Duodenal mucosa (tissue), 2 donors: ENCODE data around the gene KRT222.

ENCODE experiments used
- H3K27ac ChIP-seq: one replicate; pipeline ENCODE4 v1.7.0; 2013; ENCODE audit warnings: low read depth, low read length
- H3K27me3 ChIP-seq, 2 donors: one replicate each; pipeline ENCODE4 v1.7.0; 2013; ENCODE audit warnings: low read length in 2 of 2, control low read depth in 1 of 2; ENCODE audit not compliant: insufficient read depth in 2 of 2, control insufficient read depth in 1 of 2
- H3K36me3 ChIP-seq, 2 donors: one replicate each; pipeline ENCODE4 v1.7.0; 2013; ENCODE audit warnings: low read length in 2 of 2, control low read depth in 1 of 2; ENCODE audit not compliant: insufficient read depth in 2 of 2, control insufficient read depth in 1 of 2
- H3K4me1 ChIP-seq, 2 donors: one replicate each; pipeline ENCODE4 v1.7.0; 2013; ENCODE audit warnings: low read length in 2 of 2, control low read depth in 1 of 2; ENCODE audit not compliant: insufficient read depth in 2 of 2, control insufficient read depth in 1 of 2
- H3K4me3 ChIP-seq, 2 donors: one replicate each; pipeline ENCODE4 v1.7.0; 2013; ENCODE audit warnings: low read length in 2 of 2, low read depth in 1 of 2
- H3K9ac ChIP-seq, 2 donors: one replicate each; pipeline ENCODE4 v1.7.0; 2013; ENCODE audit warnings: low read length in 2 of 2, low read depth in 1 of 2
- H3K9me3 ChIP-seq, 2 donors: one replicate each; pipeline ENCODE4 v1.7.0; 2013; ENCODE audit warnings: low read length in 2 of 2, control low read depth in 1 of 2; ENCODE audit not compliant: control insufficient read depth in 1 of 2

The KRT222 gene

GRCh38 chr17:40611840-40612474 is 53.0 kb downstream of the KRT222 start:
- Histone ChIP-seq H3K27ac (no peak overlapping the region), H3K4me1 (peaks cover 0 to 7% of the 10 kb centered on the region in 2 donors), H3K9me3 (no peaks in the 10 kb centered on the region), H3K27me3 (no peaks in the 10 kb centered on the region), H3K36me3 (no peaks in the 10 kb centered on the region), H3K9ac (no peak overlapping the region), H3K4me3 (no peak overlapping the region)

- Histone ChIP-seq H3K27me3 (no peaks in the 10 kb centered on the region), H3K36me3 (no peaks in the 10 kb centered on the region), H3K27ac (no peak overlapping the region), H3K4me1 (peaks cover 0 to 4% of the 10 kb centered on the region in 2 donors), H3K9ac (no peak overlapping the region), H3K4me3 (no peak overlapping the region), H3K9me3 (no peaks in the 10 kb centered on the region)
Measured at GRCh38 chr17:40610359-40610758, 54.6 kb downstream of the KRT222 start.

DNA sequence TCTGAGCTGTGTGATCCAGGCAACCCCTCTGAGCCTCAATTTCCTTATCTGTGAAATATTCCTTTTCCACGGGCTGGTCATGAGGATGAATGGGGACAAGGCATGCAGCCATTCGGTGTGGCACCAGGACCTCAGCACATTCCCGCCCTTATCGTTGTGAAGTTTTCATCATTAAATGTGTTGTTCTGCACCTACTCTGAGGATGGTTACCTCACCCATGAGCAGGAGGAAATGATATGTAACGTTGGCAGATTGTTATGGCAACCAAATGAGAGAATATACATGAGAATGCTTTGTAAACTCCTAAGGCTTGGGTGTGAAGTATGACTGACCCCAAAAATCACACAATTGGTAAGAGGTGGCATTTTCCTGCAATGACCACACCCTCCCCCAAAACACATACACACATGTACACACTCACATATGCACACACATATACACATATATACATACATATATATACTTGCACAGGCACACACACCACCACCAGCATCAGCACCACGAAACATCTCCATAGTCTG is 56.9 kb downstream of the KRT222 start:
- no peaks in the 10 kb centered on the region for H3K27me3 ChIP-seq
- H3K4me1 ChIP-seq = peaks cover 0 to 4% of the 10 kb centered on the region in 2 donors
- no peaks in the 10 kb centered on the region for H3K9me3 ChIP-seq
- no peak overlapping the region for H3K4me3 ChIP-seq
- no peaks in the 10 kb centered on the region for H3K36me3 ChIP-seq
- H3K9ac ChIP-seq = no peak overlapping the region
- no peak overlapping the region for H3K27ac ChIP-seq

DNA sequence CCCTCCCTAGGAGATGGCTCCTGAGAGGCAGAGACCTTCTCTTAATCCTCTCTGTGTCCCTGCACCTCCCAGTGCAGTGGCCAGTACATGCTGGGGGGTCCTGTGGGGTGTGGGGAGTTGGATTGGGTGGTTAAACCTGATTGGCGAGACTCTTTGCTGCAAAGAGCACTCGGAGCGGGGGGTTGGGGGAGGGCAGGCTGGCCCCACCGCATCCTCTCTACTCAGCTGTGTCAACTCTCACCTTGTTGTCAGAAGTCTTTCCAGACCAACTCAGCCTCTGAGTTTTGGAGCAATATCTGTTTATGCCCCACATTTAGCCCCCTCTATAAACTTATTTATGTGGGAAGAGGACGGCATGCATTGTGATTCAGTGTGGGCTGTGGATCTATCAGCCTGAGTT is 57.3 kb downstream of the KRT222 start:
- Histone ChIP-seq H3K36me3 (no peaks in the 10 kb centered on the region), H3K9ac (peak overlapping the region in 1 of 2 donors; percentile 10), H3K4me3 (no peak overlapping the region), H3K4me1 (peaks cover 0 to 4% of the 10 kb centered on the region in 2 donors), H3K9me3 (no peaks in the 10 kb centered on the region), H3K27ac (no peak overlapping the region), H3K27me3 (no peaks in the 10 kb centered on the region)

DNA sequence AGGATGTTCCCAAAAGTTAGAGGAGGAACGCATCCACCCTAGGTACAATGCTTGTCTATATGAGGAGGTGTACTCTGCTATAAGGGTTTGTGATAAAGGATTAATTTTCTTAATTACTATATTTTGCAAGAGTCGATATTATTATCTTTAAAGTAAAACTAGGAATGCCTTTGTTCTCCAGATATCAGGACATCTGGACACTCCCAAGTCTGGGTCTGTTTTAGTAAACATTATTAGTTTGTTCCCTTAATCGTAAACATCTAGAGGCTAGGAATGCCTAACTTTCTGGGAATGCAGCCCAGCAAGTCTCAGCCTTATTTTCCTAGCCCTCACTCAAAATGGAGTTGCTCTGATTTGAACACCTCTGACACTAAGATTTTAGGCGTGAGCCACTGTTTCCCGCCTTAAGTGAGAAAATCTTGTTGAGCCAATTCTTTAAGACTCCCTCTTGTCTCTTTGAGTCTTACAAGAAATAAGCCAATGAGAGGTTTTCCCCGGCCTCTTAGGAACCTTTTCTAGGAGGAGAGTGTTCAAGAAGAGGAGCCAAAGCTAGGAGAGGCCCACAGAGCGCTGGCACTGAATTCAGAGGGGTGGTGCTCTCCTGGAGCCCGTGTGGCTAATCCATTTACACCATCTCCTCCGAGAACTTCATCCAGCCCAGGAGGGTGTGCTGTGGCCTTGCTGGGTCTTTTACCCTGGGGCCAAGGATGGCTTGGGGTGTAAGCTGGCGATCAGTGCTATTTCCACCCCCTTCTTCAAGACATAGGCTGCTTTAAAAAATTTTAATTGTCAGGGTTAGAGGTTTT is 58.2 kb downstream of the KRT222 start:
- H3K4me1 ChIP-seq = peaks cover 0 to 4% of the 10 kb centered on the region in 2 donors
- peak overlapping the region in 1 of 2 donors; percentile 10 for H3K9ac ChIP-seq
- H3K9me3 ChIP-seq = no peaks in the 10 kb centered on the region
- no peak overlapping the region for H3K4me3 ChIP-seq
- no peak overlapping the region for H3K27ac ChIP-seq
- no peaks in the 10 kb centered on the region for H3K27me3 ChIP-seq
- H3K36me3 ChIP-seq = no peaks in the 10 kb centered on the region

- H3K9ac ChIP-seq = no peak overlapping the region
- no peaks in the 10 kb centered on the region for H3K36me3 ChIP-seq
Measured at GRCh38 chr17:40605306-40605705, 59.7 kb downstream of the KRT222 start.

More at GRCh38 chr17:40605306-40605705, 59.7 kb downstream of the KRT222 start:
- Histone ChIP-seq H3K27me3 (no peaks in the 10 kb centered on the region), H3K4me1 (peaks cover 0 to 4% of the 10 kb centered on the region in 2 donors), H3K27ac (no peak overlapping the region), H3K9me3 (no peaks in the 10 kb centered on the region), H3K4me3 (no peak overlapping the region)
